Breast epithelium (tissue), 3 donors: ENCODE data around the gene RELT.

Experiments used
- CTCF ChIP-seq, 3 donors: fragments of 450-650 bp; IDR thresholded peaks; one replicate each; pipeline ENCODE4 v1.5.1; 2016 to 2017; ENCODE audit warnings: antibody characterized with exemption in 3 of 3, mild to moderate bottlenecking in 3 of 3, moderate library complexity in 3 of 3
- POLR2A ChIP-seq: fragments of 450-650 bp; IDR thresholded peaks from one replicate; pipeline ENCODE4 v1.6.1; 2016; ENCODE audit warnings: antibody characterized with exemption, mild to moderate bottlenecking, moderate library complexity

- no peak for TF ChIP-seq POLR2A
- no peak for TF ChIP-seq CTCF (IDR thresholded peaks at IDR 0.05)
These were observed 36.0 kb upstream of the RELT start for GRCh38 chr11:73340164-73340563.
